Endodermal cell (in vitro differentiated cells): ENCODE data around the gene PRSS33. TPM values are rescaled to one million over a fixed set of nuclear protein-coding genes. Genes with fewer than 3 reads are reported as not detected.
A peak's percentile ranks its signal among the peaks of the same experiment; 100 is the strongest.

Experiments
- DNase-seq: peaks from one replicate; pipeline ENCODE4 v3.0.0-alpha.2; 2017
- H3K27ac ChIP-seq: 2 replicates; pipeline ENCODE4 v1.5.1; 2013; ENCODE audit warnings: mild to moderate bottlenecking, low read depth, low read length, moderate library complexity
- H3K27me3 ChIP-seq: 2 replicates; pipeline ENCODE4 v1.6.1; 2013; ENCODE audit warnings: mild to moderate bottlenecking, low read length, moderate library complexity; ENCODE audit not compliant: insufficient read depth, control insufficient read depth, poor library complexity, severe bottlenecking
- H3K36me3 ChIP-seq: 2 replicates; pipeline ENCODE4 v1.7.0; 2013; ENCODE audit warnings: mild to moderate bottlenecking, low read length, moderate library complexity; ENCODE audit not compliant: control insufficient read depth, insufficient read depth
- H3K4me1 ChIP-seq: one replicate; pipeline ENCODE4 v1.7.0; 2013; ENCODE audit warnings: low read length; ENCODE audit not compliant: control insufficient read depth, insufficient read depth
- H3K4me3 ChIP-seq: 2 replicates; pipeline ENCODE4 v1.5.1; 2013; ENCODE audit warnings: mild to moderate bottlenecking, low read length, moderate library complexity
- H3K9ac ChIP-seq: 2 replicates; pipeline ENCODE4 v1.6.1; 2013; ENCODE audit warnings: mild to moderate bottlenecking, low read length, moderate library complexity; ENCODE audit not compliant: poor library complexity, severe bottlenecking; ENCODE audit errors: extremely low read depth
- H3K9me3 ChIP-seq: 2 replicates; pipeline ENCODE4 v1.6.1; 2013; ENCODE audit warnings: mild to moderate bottlenecking, low read length, moderate library complexity; ENCODE audit not compliant: control insufficient read depth
- H3K27ac Mint-ChIP-seq: 2 replicates; pipeline ENCODE4 v1.8.0; 2020; ENCODE audit warnings: mixed read lengths
- H3K27me3 Mint-ChIP-seq: 2 replicates; pipeline ENCODE4 v1.8.0; 2021; ENCODE audit warnings: mild to moderate bottlenecking, mixed read lengths; ENCODE audit not compliant: insufficient read depth
- H3K36me3 Mint-ChIP-seq: 2 replicates; pipeline ENCODE4 v1.8.0; 2020; ENCODE audit warnings: low read depth, mixed read lengths
- H3K4me1 Mint-ChIP-seq: 2 replicates; pipeline ENCODE4 v1.8.0; 2020; ENCODE audit warnings: mixed read lengths
- H3K4me3 Mint-ChIP-seq: 2 replicates; pipeline ENCODE4 v1.8.0; 2020; ENCODE audit warnings: mild to moderate bottlenecking, moderate library complexity, mixed read lengths
- H3K9me3 Mint-ChIP-seq: 2 replicates; pipeline ENCODE4 v1.8.0; 2020; ENCODE audit warnings: mild to moderate bottlenecking, mixed read lengths
- CTCF ChIP-seq: fragments of 200-600 bp; sonication (generic); conservative IDR thresholded peaks from 2 replicates; pipeline ENCODE4 v1.5.0; 2021; ENCODE audit warnings: antibody characterized with exemption, mild to moderate bottlenecking
- WGBS, 2 experiments: methylation state at CpG; one replicate each; pipeline versions ENCODE4 v1.1.5 to v1.1.7; 2013; ENCODE audit warnings: missing lambda C conversion rate in 2 of 2, mixed read lengths in 1 of 2; ENCODE audit not compliant: insufficient coverage in 1 of 2, insufficient read length in 1 of 2; 5-methylcytosine and 5-hydroxymethylcytosine counted together
- total RNA-seq, 2 donors: library from RNA; stranded (reverse); fragmentation: NEBNext Ultra II Directional in 1 of 2; extraction: Animal tissue kit (Norgen Biotek cat#: 25700) in 1 of 2; gene quantifications; 2 replicates in 1 of 2; 3 replicates in 1 of 2; pipeline ENCODE4 v1.2.1, GENCODE V29; 2021

The PRSS33 gene
- total RNA-seq, 2 donors from 2014 or later: 0.35 TPM; not detected in 1

- TF ChIP-seq CTCF: peak; percentile 61
- Histone ChIP-seq H3K27ac (no peak overlapping the region), H3K9ac (no peak overlapping the region), H3K36me3 (no peaks in the 10 kb centered on the region), H3K9me3 (no peaks in the 10 kb centered on the region), H3K27me3 (peaks cover 20% of the 10 kb centered on the region), H3K4me1 (peaks cover 5% of the 10 kb centered on the region), H3K4me3 (no peak overlapping the region)
- Mint-ChIP-seq H3K27me3 (peaks cover 12% of the 10 kb centered on the region), H3K4me1 (peaks cover 15% of the 10 kb centered on the region), H3K4me3 (no peak overlapping the region), H3K27ac (no peak overlapping the region), H3K36me3 (no peaks in the 10 kb centered on the region), H3K9me3 (no peaks in the 10 kb centered on the region)
- WGBS, 2 experiments: 93 to 94% methylated on average over 12 to 20 of the region's 20 CpGs
- DNase-seq: peak; percentile 66
Measured at GRCh38 chr16:2782583-2783351, 4.6 kb downstream of the PRSS33 start.

- Mint-ChIP-seq H3K27me3 (peaks cover 7% of the 10 kb centered on the region), H3K4me3 (no peak overlapping the region), H3K9me3 (no peaks in the 10 kb centered on the region), H3K27ac (no peak overlapping the region), H3K36me3 (peaks cover 3% of the 10 kb centered on the region), H3K4me1 (peaks cover 17% of the 10 kb centered on the region)
- Histone ChIP-seq H3K9ac (no peak overlapping the region), H3K27me3 (peaks cover 11% of the 10 kb centered on the region), H3K9me3 (no peaks in the 10 kb centered on the region), H3K36me3 (peaks cover under 1% of the 10 kb centered on the region), H3K4me1 (peaks cover 5% of the 10 kb centered on the region), H3K27ac (no peak overlapping the region), H3K4me3 (no peak overlapping the region)
- peak; percentile 51 for DNase-seq
- 76 to 78% methylated on average over 12 to 14 of the region's 17 CpGs for WGBS, 2 experiments
- no peak for TF ChIP-seq CTCF
Measured at GRCh38 chr16:2779978-2780898, 7.1 kb downstream of the PRSS33 start.

GRCh38 chr16:2779151-2779920, 8.0 kb downstream of the PRSS33 start:
- peaks cover 10% of the 10 kb centered on the region for H3K36me3 Mint-ChIP-seq
- no peak overlapping the region for H3K4me3 ChIP-seq
- H3K9ac ChIP-seq: no peak overlapping the region
- H3K27me3 ChIP-seq: peaks cover 2% of the 10 kb centered on the region
- no peaks in the 10 kb centered on the region for H3K9me3 ChIP-seq
- H3K27ac ChIP-seq: no peak overlapping the region
- peaks cover 5% of the 10 kb centered on the region for H3K27me3 Mint-ChIP-seq
- TF ChIP-seq CTCF: peak; percentile 31
- H3K4me3 Mint-ChIP-seq: peak overlapping the region; percentile 95
- H3K9me3 Mint-ChIP-seq: no peaks in the 10 kb centered on the region
- DNase-seq: peak; percentile 53
- WGBS, 2 experiments: 89 to 92% methylated on average over 15 to 23 of the region's 23 CpGs
- H3K4me1 ChIP-seq: peaks cover 5% of the 10 kb centered on the region
- peaks cover 17% of the 10 kb centered on the region for H3K4me1 Mint-ChIP-seq
- peaks cover 9% of the 10 kb centered on the region for H3K36me3 ChIP-seq
- no peak overlapping the region for H3K27ac Mint-ChIP-seq
